ENCODE data around the gene DAPK2.

GRCh38 chr15:64034519-64034918, 11.8 kb downstream of the DAPK2 start:
- no peak for TF ChIP-seq POLR2A (IDR thresholded peaks at IDR 0.05)
- no peak for TF ChIP-seq CTCF (IDR thresholded peaks at IDR 0.05)
